ENCODE data around the gene TNRC6A.
"Not testable (repeated sequence)": the region's sequence is repeated elsewhere in the genome, so short reads cannot be mapped to it uniquely, and the experiment has no call there.

TNRC6A gene

GRCh38 chr16:24845726-24846547 lies 116.5 kb downstream of the TNRC6A start, which contains the start of gene SLC5A11:
Gene SLC5A11, plus strand, starts transcription at chr16:24845963. Its CDS starts 12,681 bp downstream, at chr16:24858644.
- Mint-ChIP-seq H3K27me3 (no peaks in the 10 kb centered on the region), H3K36me3 (ENCODE audit: low read depth) (peaks cover 2% of the 10 kb centered on the region), H3K9me3 (no peaks in the 10 kb centered on the region), H3K4me1 (peaks cover 6% of the 10 kb centered on the region), H3K27ac (no peak within 1 kb of the TSS), H3K4me3 (no peak within 1 kb of the TSS)
- ATAC-seq (no peak), DNase-seq (no peak)

GRCh38 chr16:24846548-24847357 lies 117.3 kb downstream of the TNRC6A start:
- peaks cover 10% of the 10 kb centered on the region for H3K4me1 Mint-ChIP-seq
- no peak for ATAC-seq

GRCh38 chr16:24847358-24847664 lies 117.9 kb downstream of the TNRC6A start:
- DNase-seq (no peak), ATAC-seq (no peak)
- Mint-ChIP-seq H3K36me3 (ENCODE audit: low read depth) (peaks cover 2% of the 10 kb centered on the region), H3K4me1 (peaks cover 14% of the 10 kb centered on the region), H3K27ac (no peak overlapping the region), H3K27me3 (no peaks in the 10 kb centered on the region), H3K4me3 (no peak overlapping the region), H3K9me3 (no peaks in the 10 kb centered on the region)

More at GRCh38 chr16:24846548-24847357, 117.3 kb downstream of the TNRC6A start:
- Mint-ChIP-seq H3K27me3 (no peaks in the 10 kb centered on the region), H3K9me3 (no peaks in the 10 kb centered on the region), H3K4me3 (no peak overlapping the region), H3K36me3 (ENCODE audit: low read depth) (peaks cover 2% of the 10 kb centered on the region), H3K27ac (no peak overlapping the region)
- no peak for DNase-seq

GRCh38 chr16:24848065-24848464 lies 118.6 kb downstream of the TNRC6A start:
- Mint-ChIP-seq H3K27me3 (no peaks in the 10 kb centered on the region), H3K4me1 (peaks cover 14% of the 10 kb centered on the region), H3K9me3 (no peaks in the 10 kb centered on the region), H3K27ac (no peak overlapping the region), H3K4me3 (no peak overlapping the region), H3K36me3 (ENCODE audit: low read depth) (peaks cover 1% of the 10 kb centered on the region)
- ATAC-seq (no peak), DNase-seq (no peak)

- H3K27me3 Mint-ChIP-seq = no peaks in the 10 kb centered on the region
- no peaks in the 10 kb centered on the region for H3K9me3 Mint-ChIP-seq
- DNase-seq = no peak
- H3K4me1 Mint-ChIP-seq = peaks cover 14% of the 10 kb centered on the region
- no peaks in the 10 kb centered on the region for H3K36me3 Mint-ChIP-seq (ENCODE audit: low read depth)
- H3K4me3 Mint-ChIP-seq = no peak overlapping the region
- no peak for ATAC-seq
- H3K27ac Mint-ChIP-seq = no peak overlapping the region
Measured at GRCh38 chr16:24849641-24850040, 120.2 kb downstream of the TNRC6A start.

GRCh38 chr16:24850289-24850938 lies 121.0 kb downstream of the TNRC6A start:
- ATAC-seq = peak; percentile 75

GRCh38 chr16:24851700-24852099 lies 122.2 kb downstream of the TNRC6A start:
- Mint-ChIP-seq H3K9me3 (no peaks in the 10 kb centered on the region), H3K36me3 (ENCODE audit: low read depth) (no peaks in the 10 kb centered on the region), H3K4me1 (peaks cover 14% of the 10 kb centered on the region), H3K4me3 (no peak overlapping the region), H3K27me3 (no peaks in the 10 kb centered on the region), H3K27ac (no peak overlapping the region)
- ATAC-seq = peak; percentile 58
- no peak for DNase-seq

More at GRCh38 chr16:24850289-24850938, 121.0 kb downstream of the TNRC6A start:
- H3K4me1 Mint-ChIP-seq = peaks cover 14% of the 10 kb centered on the region
- no peaks in the 10 kb centered on the region for H3K9me3 Mint-ChIP-seq
- no peak for DNase-seq
- H3K27ac Mint-ChIP-seq = no peak overlapping the region
- H3K27me3 Mint-ChIP-seq = no peaks in the 10 kb centered on the region
- H3K4me3 Mint-ChIP-seq = no peak overlapping the region
- H3K36me3 Mint-ChIP-seq (ENCODE audit: low read depth) = no peaks in the 10 kb centered on the region

- ATAC-seq (no peak), DNase-seq (no peak)
- H3K4me1 Mint-ChIP-seq = peaks cover 14% of the 10 kb centered on the region
- no peaks in the 10 kb centered on the region for H3K27me3 Mint-ChIP-seq
- no peaks in the 10 kb centered on the region for H3K36me3 Mint-ChIP-seq (ENCODE audit: low read depth)
- H3K9me3 Mint-ChIP-seq = no peaks in the 10 kb centered on the region
- no peak overlapping the region for H3K4me3 Mint-ChIP-seq
- H3K27ac Mint-ChIP-seq = no peak overlapping the region
Measured at GRCh38 chr16:24852281-24852721, 122.8 kb downstream of the TNRC6A start.

GRCh38 chr16:24853169-24853824 lies 123.8 kb downstream of the TNRC6A start:
- Mint-ChIP-seq H3K4me3 (no peak overlapping the region), H3K9me3 (peaks cover 3% of the 10 kb centered on the region), H3K4me1 (peaks cover 14% of the 10 kb centered on the region), H3K36me3 (ENCODE audit: low read depth) (no peaks in the 10 kb centered on the region), H3K27ac (no peak overlapping the region), H3K27me3 (peaks cover under 1% of the 10 kb centered on the region)
- ATAC-seq (no peak), DNase-seq (no peak)

- no peak overlapping the region for H3K27ac Mint-ChIP-seq
- H3K4me3 Mint-ChIP-seq = no peak overlapping the region
- no peaks in the 10 kb centered on the region for H3K36me3 Mint-ChIP-seq (ENCODE audit: low read depth)
- H3K4me1 Mint-ChIP-seq = peaks cover 14% of the 10 kb centered on the region
- peaks cover 4% of the 10 kb centered on the region for H3K27me3 Mint-ChIP-seq
- ATAC-seq (no peak), DNase-seq (no peak)
- peaks cover 6% of the 10 kb centered on the region for H3K9me3 Mint-ChIP-seq
Measured at GRCh38 chr16:24853830-24854229, 124.4 kb downstream of the TNRC6A start.

- no peak overlapping the region for H3K27ac Mint-ChIP-seq
- DNase-seq (no peak), ATAC-seq (no peak)
Measured at GRCh38 chr16:24854607-24855171, 125.2 kb downstream of the TNRC6A start.

GRCh38 chr16:24855678-24856077 lies 126.2 kb downstream of the TNRC6A start:
- Mint-ChIP-seq H3K4me3 (no peak overlapping the region), H3K36me3 (ENCODE audit: low read depth) (no peaks in the 10 kb centered on the region), H3K4me1 (peaks cover 10% of the 10 kb centered on the region), H3K27ac (no peak overlapping the region), H3K9me3 (peaks cover 6% of the 10 kb centered on the region), H3K27me3 (peaks cover 4% of the 10 kb centered on the region)
- ATAC-seq (no peak), DNase-seq (no peak)

More at GRCh38 chr16:24854607-24855171, 125.2 kb downstream of the TNRC6A start:
- Mint-ChIP-seq H3K36me3 (ENCODE audit: low read depth) (no peaks in the 10 kb centered on the region), H3K9me3 (peaks cover 6% of the 10 kb centered on the region), H3K27me3 (peaks cover 4% of the 10 kb centered on the region), H3K4me1 (peaks cover 14% of the 10 kb centered on the region), H3K4me3 (no peak overlapping the region)

GRCh38 chr16:24856871-24857270 lies 127.4 kb downstream of the TNRC6A start:
- not testable (repeated sequence) for H3K9me3 Mint-ChIP-seq; H3K36me3 Mint-ChIP-seq (ENCODE audit: low read depth); ATAC-seq; DNase-seq; H3K4me1 Mint-ChIP-seq; H3K4me3 Mint-ChIP-seq; H3K27ac Mint-ChIP-seq; H3K27me3 Mint-ChIP-seq
